ENCODE results near the gene METRNL. TPM values are rescaled to one million over a fixed set of nuclear protein-coding genes. Genes with fewer than 3 reads are reported as not detected.
"Not testable (repeated sequence)": the region's sequence is repeated elsewhere in the genome, so short reads cannot be mapped to it uniquely, and the experiment has no call there.

The METRNL gene
- total and polyA plus RNA-seq, 2 experiments from 2014 or later: 30.0 to 44.1 TPM

DNA sequence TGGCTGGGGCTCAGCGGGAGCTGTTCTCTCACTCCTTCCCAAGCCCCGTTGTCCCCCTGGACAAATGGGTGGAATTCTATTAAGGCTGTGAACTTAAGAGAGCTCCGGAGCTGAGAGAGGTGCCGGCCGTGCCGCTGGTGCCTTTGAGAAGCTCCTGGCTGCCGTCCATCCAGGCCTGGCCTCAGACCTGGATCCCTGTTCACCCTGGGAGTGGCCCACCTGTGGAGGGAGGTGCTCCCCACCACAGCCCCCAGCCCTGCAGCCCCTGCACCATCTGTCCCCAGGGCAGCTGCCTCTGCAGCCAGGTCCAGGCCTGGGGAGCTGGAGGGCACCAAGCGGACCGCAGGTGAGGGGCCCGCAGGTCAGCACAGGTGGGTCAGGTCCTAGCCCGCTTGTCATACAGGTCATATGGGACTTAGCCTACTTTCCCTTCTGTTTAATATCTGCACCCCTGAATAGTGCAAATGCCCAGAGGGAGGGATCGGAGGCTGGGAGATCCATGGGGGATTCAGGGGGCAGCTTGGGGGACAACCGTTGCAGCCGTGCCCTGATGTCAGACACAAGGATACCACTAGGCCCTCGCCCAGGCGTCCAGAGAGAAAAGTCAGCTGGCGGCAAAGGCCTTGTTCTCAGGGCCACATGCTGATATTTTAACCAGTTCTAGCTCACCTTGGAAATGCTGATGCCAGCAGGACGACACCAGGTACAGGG lies 15.2 kb upstream of the METRNL start:
- no peak for TF ChIP-seq CTCF (IDR thresholded peaks at IDR 0.05; ENCODE audit: low read depth, low read length)
- H3K4me3 ChIP-seq: no peak overlapping the region
- H3K4me1 ChIP-seq (ENCODE audit: low read depth): no peaks in the 10 kb centered on the region
- H3K36me3 ChIP-seq: no peaks in the 10 kb centered on the region
- H3K27ac ChIP-seq: no peak overlapping the region
- no peak for DNase-seq (ENCODE audit: low read depth in 1 of 2, low spot score in 1 of 2)
- H3K27me3 ChIP-seq: no peaks in the 10 kb centered on the region
- H3K9me3 ChIP-seq (ENCODE audit: low read depth): no peaks in the 10 kb centered on the region

DNA sequence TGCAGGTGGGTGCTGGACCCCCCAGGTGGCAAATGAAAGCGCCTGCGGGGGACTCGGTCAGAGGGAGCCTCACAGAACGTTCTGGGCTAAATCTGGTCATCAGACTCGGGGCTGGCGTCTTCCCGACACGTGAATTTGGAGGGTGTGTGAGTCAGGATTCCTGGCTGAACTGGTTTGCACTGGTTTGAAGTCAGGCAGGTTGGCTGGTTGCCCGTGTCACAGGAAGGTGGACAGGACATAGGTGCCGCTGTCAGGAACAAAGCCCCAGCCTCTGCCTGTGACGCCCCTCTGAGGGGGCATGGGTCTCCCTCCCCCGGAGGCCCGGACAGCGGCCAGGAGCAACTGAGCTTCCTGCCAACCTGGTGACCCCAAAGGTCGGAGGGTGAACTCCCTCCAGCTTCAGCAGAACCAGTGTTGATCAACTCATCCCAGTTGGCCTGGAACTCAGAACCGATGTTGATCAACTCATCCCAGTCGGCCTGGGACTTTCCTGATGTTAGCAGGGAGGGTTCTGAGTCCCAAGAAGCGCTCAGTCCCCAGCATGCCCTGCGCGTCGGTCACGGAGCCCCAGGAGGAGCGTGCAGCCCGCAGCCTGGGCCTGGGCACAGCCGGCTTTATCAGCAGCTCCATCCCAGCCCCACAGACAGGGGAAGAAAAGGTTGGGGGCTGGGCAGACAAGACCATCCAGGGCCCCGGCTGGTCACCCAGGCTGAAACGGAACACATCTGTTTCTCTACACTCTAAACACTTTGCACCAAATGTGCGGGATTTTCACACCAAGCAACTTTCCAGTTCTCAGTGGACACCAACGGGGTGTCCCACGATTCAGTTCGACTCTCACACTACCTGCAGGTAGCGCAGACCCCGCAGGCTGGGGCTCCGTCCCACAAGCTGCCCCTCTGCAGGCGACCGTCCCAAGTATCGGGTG lies 14.4 kb upstream of the METRNL start:
- no peaks in the 10 kb centered on the region for H3K27me3 ChIP-seq
- no peaks in the 10 kb centered on the region for H3K36me3 ChIP-seq
- no peak for TF ChIP-seq CTCF (IDR thresholded peaks at IDR 0.05; ENCODE audit: low read depth, low read length)
- DNase-seq (ENCODE audit: low read depth in 1 of 2, low spot score in 1 of 2): no peak
- H3K4me3 ChIP-seq: no peak overlapping the region
- no peak overlapping the region for H3K27ac ChIP-seq
- no peaks in the 10 kb centered on the region for H3K4me1 ChIP-seq (ENCODE audit: low read depth)
- no peaks in the 10 kb centered on the region for H3K9me3 ChIP-seq (ENCODE audit: low read depth)

DNA sequence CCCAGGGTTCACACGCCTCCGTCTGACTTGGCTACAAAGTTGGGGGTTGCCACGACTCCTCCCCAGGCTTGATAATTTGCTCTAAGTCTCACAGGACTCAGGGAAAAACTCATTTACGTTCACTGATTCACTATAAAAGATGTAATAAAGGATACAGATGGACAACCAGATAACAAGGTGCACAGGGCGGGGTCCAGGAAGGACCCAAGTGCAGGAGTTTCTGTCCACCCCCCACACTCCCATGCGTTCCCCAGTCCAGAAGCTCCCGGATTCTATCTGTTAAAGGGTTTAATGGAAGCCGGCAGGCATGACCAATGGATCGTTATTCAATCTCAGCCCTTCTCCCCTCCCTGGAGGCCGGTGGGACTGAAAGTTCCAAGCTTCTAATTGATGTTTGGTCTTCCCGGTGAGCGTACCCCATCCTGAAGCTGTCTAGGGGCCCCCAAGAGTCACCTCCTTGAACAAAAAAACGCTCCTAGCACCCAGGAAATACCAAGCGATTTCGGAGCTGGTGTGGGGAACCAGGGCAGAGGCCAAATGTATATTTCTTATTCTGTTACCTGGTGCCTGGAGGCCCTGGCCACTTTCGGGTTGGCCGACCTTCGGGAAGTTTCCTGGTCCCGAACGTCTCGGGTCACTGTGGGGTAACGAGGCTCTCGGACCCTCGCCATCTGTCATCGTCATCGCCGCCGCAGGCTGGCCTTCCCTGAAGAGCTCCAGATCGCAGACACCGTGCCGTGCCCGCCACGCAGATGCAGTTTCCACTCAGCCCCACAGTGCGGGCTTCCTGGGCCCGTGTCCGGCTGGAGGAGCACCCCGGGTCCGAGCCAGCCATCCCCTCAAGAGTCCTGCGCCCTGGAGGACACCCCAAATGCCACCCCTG lies 13.5 kb upstream of the METRNL start:
- H3K27ac ChIP-seq: no peak overlapping the region
- H3K36me3 ChIP-seq: no peaks in the 10 kb centered on the region
- H3K4me1 ChIP-seq (ENCODE audit: low read depth): no peaks in the 10 kb centered on the region
- H3K27me3 ChIP-seq: no peaks in the 10 kb centered on the region
- no peak for TF ChIP-seq CTCF (IDR thresholded peaks at IDR 0.05; ENCODE audit: low read depth, low read length)
- H3K9me3 ChIP-seq (ENCODE audit: low read depth): no peaks in the 10 kb centered on the region
- no peak overlapping the region for H3K4me3 ChIP-seq
- no peak for DNase-seq (ENCODE audit: low read depth in 1 of 2, low spot score in 1 of 2)

GRCh38 chr17:83066543-83066890 lies 12.9 kb upstream of the METRNL start:
- not testable (repeated sequence) for H3K4me3 ChIP-seq; H3K4me1 ChIP-seq (ENCODE audit: low read depth); H3K36me3 ChIP-seq; DNase-seq (ENCODE audit: low read depth in 1 of 2, low spot score in 1 of 2); H3K27me3 ChIP-seq; H3K27ac ChIP-seq; H3K9me3 ChIP-seq (ENCODE audit: low read depth)

DNA sequence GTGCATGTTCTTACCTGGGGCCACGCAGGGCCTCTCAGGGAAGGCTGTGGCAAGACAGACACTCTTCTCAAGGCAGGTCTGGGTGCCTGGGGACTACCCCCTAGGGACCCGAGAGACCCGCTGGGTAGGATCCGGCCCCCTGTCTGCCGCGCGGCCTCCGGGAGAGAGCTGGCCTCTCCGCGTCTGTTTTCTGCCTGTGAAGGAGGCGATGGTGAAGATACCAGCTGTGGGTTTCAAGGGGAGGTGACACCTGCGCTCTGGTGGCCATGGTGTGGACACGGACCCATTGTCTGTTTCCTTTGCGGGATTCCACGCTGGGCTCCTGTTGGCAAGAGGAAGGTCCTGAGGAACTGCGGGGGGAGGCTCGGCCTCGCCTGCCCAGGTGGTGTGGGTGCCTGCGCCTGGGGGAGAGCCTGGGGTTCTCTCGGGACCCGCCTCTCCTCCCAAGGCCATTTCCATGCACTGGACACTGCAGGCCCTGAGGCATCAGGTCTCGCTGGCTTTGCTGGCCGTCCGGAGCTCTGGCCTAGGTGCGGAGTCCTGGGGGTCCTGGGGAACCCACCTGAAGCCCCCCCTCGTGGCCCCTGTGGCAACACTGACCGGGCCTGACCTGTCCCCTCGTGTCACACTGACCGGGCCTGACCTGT lies 12.2 kb upstream of the METRNL start:
- Histone ChIP-seq H3K4me1 (ENCODE audit: low read depth) (no peaks in the 10 kb centered on the region), H3K9me3 (ENCODE audit: low read depth) (no peaks in the 10 kb centered on the region), H3K27me3 (no peaks in the 10 kb centered on the region), H3K36me3 (no peaks in the 10 kb centered on the region), H3K27ac (no peak overlapping the region), H3K4me3 (no peak overlapping the region)
- no peak for TF ChIP-seq CTCF (IDR thresholded peaks at IDR 0.05; ENCODE audit: low read depth, low read length)
- DNase-seq (ENCODE audit: low read depth in 1 of 2, low spot score in 1 of 2): no peak

All from cardiac muscle cell (in vitro differentiated cells and primary cell).